Subcutaneous abdominal adipose tissue (tissue), 5 donors: ENCODE measurements around the gene GSE1.

ENCODE experiments used
- H3K27ac ChIP-seq: one replicate; pipeline ENCODE4 v1.7.0; 2013; ENCODE audit warnings: low read depth, mild to moderate bottlenecking, inconsistent platforms, low read length, moderate library complexity
- H3K27me3 ChIP-seq, 5 donors: one replicate each; pipeline ENCODE4 v1.7.0; 2013; ENCODE audit warnings: low read length in 5 of 5, inconsistent platforms in 1 of 5; ENCODE audit not compliant: control insufficient read depth in 5 of 5, insufficient read depth in 4 of 5
- H3K36me3 ChIP-seq, 5 donors: one replicate each; pipeline ENCODE4 v1.7.0; 2013; ENCODE audit warnings: low read length in 5 of 5; ENCODE audit not compliant: control insufficient read depth in 5 of 5, insufficient read depth in 5 of 5
- H3K4me1 ChIP-seq, 5 donors: one replicate each; pipeline ENCODE4 v1.7.0; 2013; ENCODE audit warnings: low read length in 5 of 5, mild to moderate bottlenecking in 3 of 5, moderate library complexity in 1 of 5; ENCODE audit not compliant: control insufficient read depth in 5 of 5, insufficient read depth in 5 of 5
- H3K4me3 ChIP-seq, 5 donors: one replicate each; pipeline ENCODE4 v1.7.0; 2013; ENCODE audit warnings: low read length in 5 of 5, low read depth in 1 of 5
- H3K9ac ChIP-seq, 5 donors: one replicate each; pipeline ENCODE4 v1.7.0; 2013; ENCODE audit warnings: low read length in 5 of 5, mild to moderate bottlenecking in 4 of 5, moderate library complexity in 3 of 5
- H3K9me3 ChIP-seq, 5 donors: one replicate each; pipeline ENCODE4 v1.7.0; 2013; ENCODE audit warnings: low read length in 5 of 5; ENCODE audit not compliant: control insufficient read depth in 5 of 5
- donor health status: healthy.
- donor health status: healthy.
- donor health status: healthy.
- donor health status: healthy.
- donor health status: healthy.

Gene GSE1

DNA sequence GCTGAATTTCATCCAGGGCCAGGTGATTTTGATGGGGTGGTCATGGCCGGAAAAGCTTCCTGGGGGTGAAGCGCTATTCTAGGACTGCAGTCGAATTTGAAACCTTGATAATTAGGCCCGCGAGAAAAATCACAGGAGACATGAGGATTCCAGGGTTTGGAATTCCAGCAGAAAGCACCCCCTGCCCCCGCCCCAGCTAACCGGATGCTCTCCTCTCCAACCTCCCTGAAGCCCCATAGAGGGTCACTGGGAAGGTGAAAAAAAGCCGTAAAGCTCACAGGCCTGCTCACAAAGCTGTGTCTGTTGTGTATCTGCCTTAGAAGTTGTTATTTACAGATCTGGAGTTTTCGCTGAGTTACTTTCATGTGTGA lies 76.8 kb downstream of the GSE1 start:
- Histone ChIP-seq H3K36me3 (no peaks in the 10 kb centered on the region), H3K4me1 (peaks cover 0 to 15% (median 12%) of the 10 kb centered on the region in 5 donors), H3K27ac (no peak overlapping the region), H3K4me3 (no peak overlapping the region), H3K9me3 (no peaks in the 10 kb centered on the region), H3K9ac (no peak overlapping the region), H3K27me3 (peaks cover 0 to 7% (median 3%) of the 10 kb centered on the region in 5 donors)

DNA sequence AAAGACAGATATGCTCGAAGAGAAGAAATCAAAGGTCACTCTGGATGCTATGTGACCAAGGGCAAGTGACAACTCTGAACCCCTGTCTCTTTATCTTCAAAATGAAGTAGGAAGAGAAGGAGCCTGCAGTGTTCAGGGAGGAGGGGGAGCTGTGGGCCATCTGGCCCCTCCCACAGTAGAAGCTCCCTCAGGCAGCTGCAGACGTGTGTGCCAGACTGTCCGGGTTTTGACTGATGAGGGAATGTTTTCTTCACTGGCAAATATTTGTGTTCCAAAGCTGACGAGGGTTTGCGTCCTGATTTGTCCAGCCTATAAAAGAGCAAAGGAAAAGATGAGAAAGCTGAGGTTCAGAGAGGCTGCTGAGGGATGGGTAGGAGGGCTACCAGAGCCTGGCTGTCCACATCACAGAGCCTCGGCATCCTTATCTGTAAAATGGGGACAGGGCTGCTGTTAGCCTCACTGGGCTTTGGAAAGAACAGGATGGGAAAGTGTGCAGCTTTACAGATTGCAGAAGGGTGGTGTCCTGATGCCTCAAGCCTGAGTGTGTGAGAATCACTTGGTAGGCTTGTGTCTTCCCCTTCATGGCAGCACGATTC lies 77.4 kb downstream of the GSE1 start:
- H3K36me3 ChIP-seq = no peaks in the 10 kb centered on the region
- no peaks in the 10 kb centered on the region for H3K9me3 ChIP-seq
- no peak overlapping the region for H3K27ac ChIP-seq
- no peak overlapping the region for H3K9ac ChIP-seq
- H3K4me3 ChIP-seq = no peak overlapping the region
- peaks cover 0 to 15% (median 12%) of the 10 kb centered on the region in 5 donors for H3K4me1 ChIP-seq
- H3K27me3 ChIP-seq = peaks cover 0 to 14% (median 9%) of the 10 kb centered on the region in 5 donors

DNA sequence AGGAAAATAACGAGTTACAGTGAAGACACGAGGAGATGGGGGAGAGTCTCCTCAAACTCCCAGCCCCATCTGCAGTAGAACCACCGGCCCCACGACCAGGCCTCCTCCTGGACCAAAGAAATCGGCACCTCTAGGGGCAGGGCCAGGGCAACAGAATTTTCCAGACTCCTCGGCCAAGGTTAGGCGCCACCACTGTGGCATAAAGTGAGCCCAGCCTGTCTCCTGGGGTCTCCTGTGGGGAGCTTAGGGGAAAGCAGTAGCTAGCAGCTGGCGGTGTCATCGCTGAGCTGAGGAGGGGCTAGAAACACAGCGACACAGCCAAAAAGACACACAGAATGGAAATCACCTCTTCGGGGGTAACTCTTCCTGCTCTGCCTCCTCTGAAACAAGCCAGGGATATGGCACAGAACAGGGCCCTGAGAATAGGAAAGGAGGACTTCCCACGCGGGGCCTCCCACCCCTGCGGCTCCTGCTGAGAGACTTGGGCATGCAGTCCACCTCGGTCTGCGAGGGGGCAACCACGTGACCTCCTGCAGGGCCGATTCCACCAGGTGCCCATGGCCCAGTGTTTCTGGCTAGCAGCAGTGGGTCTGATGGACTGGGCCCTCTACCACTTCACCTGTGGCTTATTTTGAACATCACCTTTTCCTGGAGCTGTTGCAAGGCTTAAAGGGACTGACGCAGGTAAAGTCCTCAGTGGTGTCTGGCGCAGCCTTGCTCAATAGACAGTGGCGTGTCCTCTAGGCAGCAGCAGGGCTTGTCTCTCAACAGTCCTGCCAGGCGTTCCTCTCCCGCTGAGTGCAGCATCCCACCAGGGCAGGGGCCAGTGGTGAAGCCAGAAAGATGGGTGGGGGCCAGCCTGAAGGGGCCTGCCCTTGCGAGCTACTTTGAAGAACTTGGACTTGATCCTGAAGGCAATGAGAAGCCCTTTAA lies 82.3 kb downstream of the GSE1 start:
- Histone ChIP-seq H3K9ac (no peak overlapping the region), H3K27me3 (peaks cover 14 to 44% (median 31%) of the 10 kb centered on the region in 5 donors), H3K36me3 (no peaks in the 10 kb centered on the region), H3K4me1 (peaks cover 0 to 11% (median 5%) of the 10 kb centered on the region in 5 donors), H3K9me3 (no peaks in the 10 kb centered on the region), H3K27ac (no peak overlapping the region), H3K4me3 (no peak overlapping the region)

DNA sequence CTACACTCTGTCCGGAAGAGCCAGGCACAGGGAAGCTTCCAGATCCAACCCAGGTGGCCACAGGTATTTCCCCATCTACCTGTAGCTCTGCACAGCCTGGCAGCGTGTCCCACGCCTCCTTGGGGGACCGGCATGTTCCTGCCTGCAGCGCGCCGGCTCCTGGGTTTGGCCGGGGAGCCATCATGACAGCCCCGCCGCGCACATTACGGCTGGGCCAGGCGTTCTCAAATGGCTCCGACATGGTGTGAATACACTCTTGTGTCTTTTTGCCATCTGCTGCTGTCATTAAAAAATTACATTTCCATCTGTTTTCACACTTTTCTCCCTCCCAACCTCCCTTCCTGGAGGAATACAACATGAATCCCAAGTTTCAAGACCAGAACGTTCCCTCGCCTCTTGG lies 83.7 kb downstream of the GSE1 start:
- H3K4me1 ChIP-seq = peaks cover 0 to 11% (median 5%) of the 10 kb centered on the region in 5 donors
- H3K27me3 ChIP-seq = peaks cover 14 to 40% (median 31%) of the 10 kb centered on the region in 5 donors
- H3K27ac ChIP-seq = no peak overlapping the region
- peaks cover 0 to 4% (median under 1%) of the 10 kb centered on the region in 5 donors for H3K9me3 ChIP-seq
- no peaks in the 10 kb centered on the region for H3K36me3 ChIP-seq
- no peak overlapping the region for H3K9ac ChIP-seq
- no peak overlapping the region for H3K4me3 ChIP-seq

DNA sequence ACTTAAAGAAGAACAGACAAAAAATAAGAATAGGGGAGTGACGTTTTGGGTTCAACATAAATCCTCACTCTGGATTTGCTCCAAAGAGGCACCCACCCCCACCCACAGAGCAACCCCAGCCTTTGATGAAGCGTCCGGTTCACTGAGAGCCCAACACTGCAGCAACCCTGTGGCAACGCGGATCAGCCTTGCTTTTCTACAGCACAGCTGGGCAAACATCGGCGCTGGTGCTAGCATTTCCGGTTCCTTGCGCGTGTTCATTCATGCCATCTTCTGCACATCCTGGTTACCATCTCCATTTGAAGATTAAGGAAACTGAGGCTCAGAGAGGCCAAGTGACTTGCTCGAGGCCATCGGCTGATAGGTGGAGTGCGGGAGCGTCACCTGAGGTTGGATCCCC lies 84.3 kb downstream of the GSE1 start:
- Histone ChIP-seq H3K27me3 (peaks cover 14 to 40% (median 31%) of the 10 kb centered on the region in 5 donors), H3K36me3 (no peaks in the 10 kb centered on the region), H3K9ac (no peak overlapping the region), H3K27ac (no peak overlapping the region), H3K4me1 (peaks cover 0 to 11% (median 5%) of the 10 kb centered on the region in 5 donors), H3K9me3 (peaks cover 0 to 7% (median 4%) of the 10 kb centered on the region in 5 donors), H3K4me3 (no peak overlapping the region)

DNA sequence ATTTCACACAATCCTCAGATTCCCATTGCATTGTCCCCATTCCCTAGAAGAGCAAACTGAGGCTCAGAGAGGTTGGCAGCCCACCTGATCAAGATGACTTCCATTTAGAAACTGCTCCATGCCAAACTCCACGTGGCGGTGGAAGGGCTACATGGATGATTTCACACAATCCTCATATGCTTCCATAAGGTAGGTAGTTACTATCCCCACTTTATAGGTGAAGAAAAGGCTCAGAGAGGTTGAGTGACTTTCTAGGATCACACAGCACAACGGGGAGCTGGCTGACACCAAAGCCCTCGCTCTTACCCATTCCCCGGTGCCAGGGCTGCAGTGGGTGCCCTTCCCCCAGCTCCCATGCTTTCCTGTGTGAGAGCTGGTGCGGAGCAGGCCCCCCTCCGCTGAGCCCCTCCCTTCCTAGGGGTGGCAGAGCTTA lies 85.4 kb downstream of the GSE1 start:
- Histone ChIP-seq H3K9ac (no peak overlapping the region), H3K4me1 (peaks cover 0 to 11% (median 5%) of the 10 kb centered on the region in 5 donors), H3K27me3 (peaks cover 14 to 40% (median 31%) of the 10 kb centered on the region in 5 donors), H3K9me3 (peaks cover 0 to 7% (median 4%) of the 10 kb centered on the region in 5 donors), H3K4me3 (no peak overlapping the region), H3K36me3 (no peaks in the 10 kb centered on the region), H3K27ac (no peak overlapping the region)

DNA sequence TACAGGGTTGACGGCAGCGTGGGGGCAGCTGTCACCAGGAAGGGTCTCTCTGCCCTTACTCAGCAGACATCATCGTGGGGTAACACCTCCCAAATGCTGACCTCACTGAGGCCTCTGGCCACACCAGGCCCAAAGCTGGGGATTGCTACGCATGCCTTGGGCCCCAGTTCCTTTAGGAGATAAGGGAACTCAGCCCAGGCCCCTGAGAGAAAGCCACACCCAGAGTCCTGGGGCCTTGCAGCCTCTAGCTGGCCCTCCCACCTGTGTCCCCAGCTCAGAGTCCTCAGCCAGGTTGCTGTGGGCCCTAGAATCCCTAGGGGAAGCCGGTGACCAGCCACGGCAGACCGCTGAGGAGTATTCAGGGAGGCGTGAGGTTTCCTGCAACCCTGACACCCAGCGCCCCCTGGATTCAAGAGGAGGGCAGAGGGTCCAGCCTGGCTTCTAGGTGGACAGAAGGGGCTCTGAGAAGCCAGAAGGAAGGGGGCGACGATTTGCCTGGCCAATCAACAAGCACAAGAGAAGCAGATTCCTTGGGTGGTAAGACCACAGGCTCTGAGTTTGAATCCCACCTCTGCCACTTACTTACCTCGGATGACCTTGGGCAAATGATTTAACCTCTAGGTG lies 85.9 kb downstream of the GSE1 start:
- H3K36me3 ChIP-seq = no peaks in the 10 kb centered on the region
- H3K4me3 ChIP-seq = peak overlapping the region in 1 of 5 donors; percentile 19
- H3K9me3 ChIP-seq = peaks cover 0 to 7% (median 4%) of the 10 kb centered on the region in 5 donors
- peaks cover 14 to 40% (median 31%) of the 10 kb centered on the region in 5 donors for H3K27me3 ChIP-seq
- no peak overlapping the region for H3K9ac ChIP-seq
- no peak overlapping the region for H3K27ac ChIP-seq
- H3K4me1 ChIP-seq = peaks cover 0 to 11% (median 5%) of the 10 kb centered on the region in 5 donors

DNA sequence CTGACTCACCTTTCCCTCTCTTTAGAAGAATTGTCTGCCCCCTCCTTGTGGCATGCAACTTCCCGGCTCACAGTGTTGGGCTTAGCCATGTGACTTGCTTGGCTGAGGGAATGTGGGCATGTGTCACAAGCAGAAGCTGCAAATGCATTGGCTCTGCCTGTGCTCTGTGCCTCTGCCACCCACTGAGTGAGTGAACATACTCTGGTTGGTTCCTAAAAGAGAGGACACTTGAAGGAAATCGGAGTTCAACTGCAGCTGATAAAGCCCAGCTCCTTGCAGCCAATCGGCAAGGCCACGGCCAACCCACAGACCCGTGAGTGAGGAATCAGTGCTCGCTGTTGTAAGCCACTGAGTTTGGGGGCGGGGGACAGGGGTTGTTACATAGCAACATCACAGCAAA lies 86.5 kb downstream of the GSE1 start:
- Histone ChIP-seq H3K4me1 (peaks cover 0 to 11% (median 5%) of the 10 kb centered on the region in 5 donors), H3K9ac (peak overlapping the region in 1 of 5 donors; percentile 42), H3K9me3 (peaks cover 0 to 7% (median 4%) of the 10 kb centered on the region in 5 donors), H3K36me3 (no peaks in the 10 kb centered on the region), H3K27me3 (peaks cover 14 to 40% (median 31%) of the 10 kb centered on the region in 5 donors), H3K4me3 (peak overlapping the region in 1 of 5 donors; percentile 19), H3K27ac (no peak overlapping the region)

DNA sequence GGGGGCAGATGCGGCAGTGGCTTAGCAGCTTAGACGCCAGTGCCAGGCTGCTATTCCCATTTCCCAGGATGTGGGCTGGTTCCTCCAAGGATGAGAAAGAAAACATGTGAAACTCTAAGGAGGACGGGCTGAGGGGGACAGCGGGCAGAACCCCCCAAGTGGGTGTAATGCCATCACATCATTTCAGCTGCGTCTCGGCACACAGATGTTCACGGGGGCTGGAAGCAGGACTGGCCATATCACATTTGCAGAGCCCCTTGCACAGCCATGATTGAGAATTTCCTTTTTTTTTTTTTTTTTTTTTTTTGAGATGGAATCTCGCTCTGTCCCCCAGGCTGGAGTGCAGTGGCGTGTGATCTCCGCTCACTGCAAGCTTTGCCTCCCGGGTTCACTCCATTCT lies 90.9 kb downstream of the GSE1 start:
- H3K27me3 ChIP-seq = peaks cover 0 to under 1% (median 0%) of the 10 kb centered on the region in 5 donors
- no peaks in the 10 kb centered on the region for H3K36me3 ChIP-seq
- no peak overlapping the region for H3K27ac ChIP-seq
- no peak overlapping the region for H3K9ac ChIP-seq
- no peak overlapping the region for H3K4me3 ChIP-seq
- H3K4me1 ChIP-seq = peaks cover 0 to 11% (median 5%) of the 10 kb centered on the region in 5 donors
- H3K9me3 ChIP-seq = peaks cover 0 to 7% (median 4%) of the 10 kb centered on the region in 5 donors
